Left lobe of liver (tissue), 2 donors: ENCODE results near the gene UBXN1. TPM values are rescaled to one million over a fixed set of nuclear protein-coding genes. Genes with fewer than 3 reads are reported as not detected.
A peak's percentile ranks its signal among the peaks of the same experiment; 100 is the strongest.

ENCODE experiments used
- ATAC-seq: fragments of 200-7000 bp; cut with Tn5 transposase; one replicate; pipeline ENCODE4 v1.9.1; 2020; ENCODE audit warnings: mild to moderate bottlenecking, moderate library complexity
- DNase-seq: peaks from one replicate; pipeline ENCODE4 v3.0.0-alpha.2; 2020; ENCODE audit warnings: low spot score
- total RNA-seq: library from RNA; stranded (reverse); gene quantifications from one replicate; pipeline ENCODE4 v1.2.1, GENCODE V29; 2021
- donor health status: DM: no; HTN: no; CAD: no; lungs with moderate emphysema.
- donor health status: DM: no; HTN: yes; CAD: no.

The UBXN1 gene
- total RNA-seq, result 30.5 TPM

- ATAC-seq, result peak; percentile 83
- peak; percentile 91 for DNase-seq
Observed at GRCh38 chr11:62678770-62679696, at the start of gene UBXN1. UBXN1 (minus strand) TSS chr11:62679073; CDS start chr11:62678923, 150 bp downstream.

GRCh38 chr11:62728171-62728988, 49.5 kb upstream of the UBXN1 start, which contains the start of gene TTC9C:
TTC9C (plus strand) TSS chr11:62728486; CDS start chr11:62728849, 363 bp downstream.
- ATAC-seq (peak; percentile 68), DNase-seq (peak; percentile 87)

- DNase-seq (peak; percentile 87), ATAC-seq (peak; percentile 74)
Observed at GRCh38 chr11:62727872-62728170, 48.9 kb upstream of the UBXN1 start.

- ATAC-seq (peak; percentile 84), DNase-seq (peak; percentile 99)
Observed at GRCh38 chr11:62727165-62727871, 48.4 kb upstream of the UBXN1 start, which contains the start of gene HNRNPUL2. HNRNPUL2 (minus strand) TSS chr11:62727457; CDS start chr11:62727156, 301 bp downstream.

GRCh38 chr11:62726915-62727164, 48.0 kb upstream of the UBXN1 start:
- ATAC-seq, result peak; percentile 6
- no peak for DNase-seq

GRCh38 chr11:62726156-62726914, 47.5 kb upstream of the UBXN1 start:
- DNase-seq (peak; percentile 52), ATAC-seq (no peak)

- peak; percentile 5 for ATAC-seq
- DNase-seq, result no peak
Observed at GRCh38 chr11:62725646-62726045, 46.8 kb upstream of the UBXN1 start.

- no peak for ATAC-seq
- DNase-seq, result no peak
Observed at GRCh38 chr11:62724171-62724570, 45.3 kb upstream of the UBXN1 start.

- no peak for ATAC-seq
- no peak for DNase-seq
Observed at GRCh38 chr11:62721994-62722393, 43.1 kb upstream of the UBXN1 start.

GRCh38 chr11:62719302-62719978, 40.6 kb upstream of the UBXN1 start:
- DNase-seq, result no peak
- ATAC-seq, result no peak

- DNase-seq (no peak), ATAC-seq (no peak)
Observed at GRCh38 chr11:62716816-62717215, 37.9 kb upstream of the UBXN1 start.

GRCh38 chr11:62716206-62716605, 37.3 kb upstream of the UBXN1 start:
- ATAC-seq (no peak), DNase-seq (no peak)

GRCh38 chr11:62715150-62716130, 36.6 kb upstream of the UBXN1 start:
- DNase-seq (no peak), ATAC-seq (no peak)

- peak; percentile 85 for DNase-seq
- peak; percentile 69 for ATAC-seq
Observed at GRCh38 chr11:62713343-62713742, 34.5 kb upstream of the UBXN1 start.

- DNase-seq (no peak), ATAC-seq (no peak)
Observed at GRCh38 chr11:62712861-62713260, 34.0 kb upstream of the UBXN1 start.

GRCh38 chr11:62712276-62712812, 33.5 kb upstream of the UBXN1 start:
- ATAC-seq (no peak), DNase-seq (no peak)

- ATAC-seq, result peak; percentile 7
- DNase-seq, result no peak
Observed at GRCh38 chr11:62710001-62710345, 31.1 kb upstream of the UBXN1 start.

- peak; percentile 97 for DNase-seq
- ATAC-seq, result peak; percentile 75
Observed at GRCh38 chr11:62709247-62710000, 30.6 kb upstream of the UBXN1 start.
